ENCODE measurements around the gene CHD2. TPM values are rescaled to one million over a fixed set of nuclear protein-coding genes. Genes with fewer than 3 reads are reported as not detected.

Gene CHD2
- total RNA-seq, 1 experiment from 2014 or later, result 63.3 TPM

DNA sequence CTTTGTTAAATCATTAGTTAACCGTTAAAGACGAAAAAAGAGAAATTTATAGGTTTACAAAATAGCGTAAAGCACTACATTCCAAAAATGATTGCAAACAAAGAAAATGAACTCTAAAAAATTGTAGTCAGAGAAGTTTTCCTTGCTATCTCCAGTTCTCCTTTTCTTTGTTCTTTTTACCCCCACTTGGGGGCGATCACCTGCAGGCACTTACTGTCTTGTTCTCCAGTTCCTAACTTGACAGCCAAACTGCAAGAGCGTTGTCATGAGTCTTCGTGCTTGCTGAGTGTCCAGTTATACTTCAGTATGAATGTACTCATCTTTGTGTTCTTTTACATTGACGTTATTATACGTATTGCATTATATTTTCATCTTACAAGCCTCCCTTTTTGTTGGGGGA, 54.5 kb downstream of the CHD2 start:
- Histone ChIP-seq H2BK20ac (ENCODE audit: low read depth, low read length, poor library complexity, severe bottlenecking) (no peak overlapping the region), H4K91ac (ENCODE audit: insufficient read length, low read depth, low read length) (no peak overlapping the region), H3K79me2 (ENCODE audit: insufficient read depth, low read length) (no peaks in the 10 kb centered on the region), H2AFZ (ENCODE audit: low read length) (no peak overlapping the region), H3K27ac (ENCODE audit: insufficient read length, low read depth, low read length) (no peak overlapping the region), H3K4ac (ENCODE audit: low read depth, low read length) (no peak overlapping the region), H2BK15ac (ENCODE audit: low read depth, low read length) (no peak overlapping the region), H3K18ac (ENCODE audit: insufficient read length, low read depth, low read length) (no peak overlapping the region), H3K9me3 (ENCODE audit: control insufficient read depth, low read depth, low read length) (peaks cover 6% of the 10 kb centered on the region), H3K23me2 (ENCODE audit: insufficient read length, low read depth, low read length, poor library complexity, severe bottlenecking) (no peaks in the 10 kb centered on the region), H4K20me1 (ENCODE audit: control insufficient read depth, insufficient read depth, insufficient read length) (no peaks in the 10 kb centered on the region), H3K27me3 (ENCODE audit: insufficient read depth, low read length) (no peaks in the 10 kb centered on the region), H2BK12ac (ENCODE audit: insufficient read length, low read depth, low read length) (no peak overlapping the region), H3K14ac (ENCODE audit: insufficient read depth, low read length) (no peak overlapping the region), H2BK120ac (ENCODE audit: low read depth, low read length, poor library complexity, severe bottlenecking) (no peak overlapping the region), H4K5ac (ENCODE audit: insufficient read length, low read depth, low read length) (no peak overlapping the region), H2BK5ac (ENCODE audit: insufficient read length, low read length) (no peak overlapping the region), H3K4me2 (ENCODE audit: insufficient read depth, insufficient read length, low read length) (no peak overlapping the region), H2AK5ac (ENCODE audit: insufficient read length, low read length) (no peak overlapping the region), H3K56ac (ENCODE audit: insufficient read length, low read depth, low read length) (no peak overlapping the region), H3K4me1 (ENCODE audit: insufficient read depth, low read length) (no peaks in the 10 kb centered on the region), H3K23ac (ENCODE audit: insufficient read length, low read depth, low read length) (no peak overlapping the region), H3K9ac (ENCODE audit: extremely low read depth, insufficient read length, low read length) (no peak overlapping the region), H3T11ph (ENCODE audit: low read length) (no peak overlapping the region), H4K8ac (replicated peaks; ENCODE audit: insufficient read length, low read depth, low read length) (no peak overlapping the region), H3K79me1 (ENCODE audit: insufficient read depth, low read depth, low read length, poor library complexity, severe bottlenecking) (no peaks in the 10 kb centered on the region)
- peaks cover 4% of the 10 kb centered on the region in 2 experiments; a peak in 4 of 5 replicates for H3K9me3 Mint-ChIP-seq
- DNase-seq, result no peak
- H3K4me3 Mint-ChIP-seq, result no peak overlapping the region
- no peak overlapping the region for H3K27ac Mint-ChIP-seq
- peak; percentile 70 for TF ChIP-seq CTCF (conservative IDR thresholded peaks at IDR 0.05)
- WGBS (ENCODE audit: extremely low coverage, insufficient read length, low lambda C conversion rate), result no CpG with 5 or more reads among the region's 8 CpGs
- H3K27me3 Mint-ChIP-seq (ENCODE audit: low read depth), result peaks cover under 1% of the 10 kb centered on the region; the same call in 1 of the 2 replicates
- H3K36me3 Mint-ChIP-seq (ENCODE audit: insufficient read depth in 1 of 3, low read depth in 3 of 3), result peaks cover 58 to 89% (median 85%) of the 10 kb centered on the region in 3 experiments
- H3K4me1 Mint-ChIP-seq, result peaks cover 0 to 8% of the 10 kb centered on the region in 2 experiments; a peak in 2 of 4 replicates

All from H9 (cell line).